Measurements from ENCODE around the gene ZNF385C. TPM values are rescaled to one million over a fixed set of nuclear protein-coding genes. Genes with fewer than 3 reads are reported as not detected.

Gene ZNF385C
- total and polyA plus RNA-seq, 4 donors: 0.03 to 0.19 (median 0.06) TPM; not detected in 1

DNA sequence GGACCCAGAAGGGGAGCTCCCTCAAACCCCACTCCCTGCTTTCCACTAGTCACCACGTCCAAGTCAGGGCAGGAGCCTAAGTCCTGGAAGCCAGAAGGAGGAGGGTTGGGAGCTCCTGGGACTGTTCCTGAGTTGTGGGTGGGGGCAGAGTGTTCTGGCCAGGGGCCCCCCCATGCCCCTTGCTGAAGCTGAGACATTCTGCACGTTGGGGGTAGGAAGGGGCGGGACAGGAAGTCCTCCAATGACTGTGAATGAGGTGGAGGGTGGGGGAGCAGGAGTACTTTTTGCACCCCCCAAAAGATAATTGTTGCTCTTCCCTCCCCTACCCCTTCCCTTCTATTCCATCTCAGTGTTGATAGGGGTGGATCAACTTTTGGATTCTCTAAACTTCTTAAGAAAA, 26.5 kb downstream of the ZNF385C start:
- no peak for DNase-seq (ENCODE audit: low spot score)
- H3K4me3 ChIP-seq (ENCODE audit: low read depth in 1 of 3, low read length in 3 of 3): peak overlapping the region in 1 of 3 donors; percentile 47
- no peak overlapping the region for H3K9ac ChIP-seq (ENCODE audit: low read depth in 1 of 2, low read length in 2 of 2)
- H3K27ac ChIP-seq (ENCODE audit: low read depth in 1 of 2, low read length in 2 of 2): no peak overlapping the region
- no peaks in the 10 kb centered on the region for H3K27me3 ChIP-seq (ENCODE audit: control insufficient read depth in 4 of 4, insufficient read depth in 4 of 4, low read length in 3 of 4)
- TF ChIP-seq JUND (IDR thresholded peaks at IDR 0.05) (no peak), TAF1 (conservative IDR thresholded peaks at IDR 0.05) (no peak), RAD21 (IDR thresholded peaks at IDR 0.05) (no peak), HNF4G (IDR thresholded peaks at IDR 0.05) (no peak), SP1 (IDR thresholded peaks at IDR 0.05) (no peak), NR2F2 (IDR thresholded peaks at IDR 0.05) (no peak), HNF4A (conservative IDR thresholded peaks at IDR 0.05) (no peak), YY1 (IDR thresholded peaks at IDR 0.05) (no peak), EGR1 (IDR thresholded peaks at IDR 0.05; ENCODE audit: low read depth in 2 of 2) (no peak)
- TF ChIP-seq, protein P1, sequence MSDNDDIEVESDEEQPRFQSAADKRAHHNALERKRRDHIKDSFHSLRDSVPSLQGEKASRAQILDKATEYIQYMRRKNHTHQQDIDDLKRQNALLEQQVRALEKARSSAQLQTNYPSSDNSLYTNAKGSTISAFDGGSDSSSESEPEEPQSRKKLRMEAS (IDR thresholded peaks at IDR 0.05): no peak
- TF ChIP-seq, protein P2, sequence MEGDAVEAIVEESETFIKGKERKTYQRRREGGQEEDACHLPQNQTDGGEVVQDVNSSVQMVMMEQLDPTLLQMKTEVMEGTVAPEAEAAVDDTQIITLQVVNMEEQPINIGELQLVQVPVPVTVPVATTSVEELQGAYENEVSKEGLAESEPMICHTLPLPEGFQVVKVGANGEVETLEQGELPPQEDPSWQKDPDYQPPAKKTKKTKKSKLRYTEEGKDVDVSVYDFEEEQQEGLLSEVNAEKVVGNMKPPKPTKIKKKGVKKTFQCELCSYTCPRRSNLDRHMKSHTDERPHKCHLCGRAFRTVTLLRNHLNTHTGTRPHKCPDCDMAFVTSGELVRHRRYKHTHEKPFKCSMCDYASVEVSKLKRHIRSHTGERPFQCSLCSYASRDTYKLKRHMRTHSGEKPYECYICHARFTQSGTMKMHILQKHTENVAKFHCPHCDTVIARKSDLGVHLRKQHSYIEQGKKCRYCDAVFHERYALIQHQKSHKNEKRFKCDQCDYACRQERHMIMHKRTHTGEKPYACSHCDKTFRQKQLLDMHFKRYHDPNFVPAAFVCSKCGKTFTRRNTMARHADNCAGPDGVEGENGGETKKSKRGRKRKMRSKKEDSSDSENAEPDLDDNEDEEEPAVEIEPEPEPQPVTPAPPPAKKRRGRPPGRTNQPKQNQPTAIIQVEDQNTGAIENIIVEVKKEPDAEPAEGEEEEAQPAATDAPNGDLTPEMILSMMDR (IDR thresholded peaks at IDR 0.05; ENCODE audit: low read depth, low read length, missing input control): no peak
- TF ChIP-seq, protein P3, sequence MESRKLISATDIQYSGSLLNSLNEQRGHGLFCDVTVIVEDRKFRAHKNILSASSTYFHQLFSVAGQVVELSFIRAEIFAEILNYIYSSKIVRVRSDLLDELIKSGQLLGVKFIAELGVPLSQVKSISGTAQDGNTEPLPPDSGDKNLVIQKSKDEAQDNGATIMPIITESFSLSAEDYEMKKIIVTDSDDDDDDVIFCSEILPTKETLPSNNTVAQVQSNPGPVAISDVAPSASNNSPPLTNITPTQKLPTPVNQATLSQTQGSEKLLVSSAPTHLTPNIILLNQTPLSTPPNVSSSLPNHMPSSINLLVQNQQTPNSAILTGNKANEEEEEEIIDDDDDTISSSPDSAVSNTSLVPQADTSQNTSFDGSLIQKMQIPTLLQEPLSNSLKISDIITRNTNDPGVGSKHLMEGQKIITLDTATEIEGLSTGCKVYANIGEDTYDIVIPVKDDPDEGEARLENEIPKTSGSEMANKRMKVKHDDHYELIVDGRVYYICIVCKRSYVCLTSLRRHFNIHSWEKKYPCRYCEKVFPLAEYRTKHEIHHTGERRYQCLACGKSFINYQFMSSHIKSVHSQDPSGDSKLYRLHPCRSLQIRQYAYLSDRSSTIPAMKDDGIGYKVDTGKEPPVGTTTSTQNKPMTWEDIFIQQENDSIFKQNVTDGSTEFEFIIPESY (IDR thresholded peaks at IDR 0.05): no peak
- no peaks in the 10 kb centered on the region for H3K36me3 ChIP-seq (ENCODE audit: control insufficient read depth in 4 of 4, insufficient read depth in 3 of 4, low read depth in 1 of 4, low read length in 3 of 4)
- peaks cover 3 to 8% (median 6%) of the 10 kb centered on the region in 4 donors for H3K4me1 ChIP-seq (ENCODE audit: control insufficient read depth in 4 of 4, insufficient read depth in 4 of 4, low read length in 3 of 4)
- WGBS: 34% methylated on average over 3 of the region's 3 CpGs
- no peaks in the 10 kb centered on the region for H3K9me3 ChIP-seq (ENCODE audit: control insufficient read depth in 4 of 4, low read length in 3 of 4)

DNA sequence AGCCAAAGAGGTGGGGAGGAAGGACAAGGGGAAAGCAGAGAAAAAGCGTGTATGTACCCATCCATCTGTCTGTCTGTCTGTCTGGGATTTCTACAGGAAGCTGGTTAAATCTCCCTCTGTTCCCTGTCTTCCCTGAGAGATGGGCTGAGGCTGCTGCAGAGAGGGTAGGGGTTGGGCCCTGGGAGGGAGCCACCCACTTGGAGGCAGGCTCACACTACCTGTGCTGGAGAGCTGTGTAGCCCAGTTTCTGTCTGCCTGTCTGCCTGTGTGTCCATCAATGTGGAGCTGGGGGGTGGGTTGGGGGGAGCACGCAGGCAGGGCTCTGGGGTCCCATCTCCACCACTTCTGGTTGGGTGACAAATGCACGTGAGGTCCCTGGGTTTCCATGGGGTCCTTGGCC, 29.3 kb downstream of the ZNF385C start:
- Histone ChIP-seq H3K9ac (ENCODE audit: low read depth in 1 of 2, low read length in 2 of 2) (no peak overlapping the region), H3K9me3 (ENCODE audit: control insufficient read depth in 4 of 4, low read length in 3 of 4) (no peaks in the 10 kb centered on the region), H3K4me1 (ENCODE audit: control insufficient read depth in 4 of 4, insufficient read depth in 4 of 4, low read length in 3 of 4) (peaks cover 3 to 8% (median 6%) of the 10 kb centered on the region in 4 donors), H3K4me3 (ENCODE audit: low read depth in 1 of 3, low read length in 3 of 3) (no peak overlapping the region), H3K27me3 (ENCODE audit: control insufficient read depth in 4 of 4, insufficient read depth in 4 of 4, low read length in 3 of 4) (no peaks in the 10 kb centered on the region), H3K36me3 (ENCODE audit: control insufficient read depth in 4 of 4, insufficient read depth in 3 of 4, low read depth in 1 of 4, low read length in 3 of 4) (no peaks in the 10 kb centered on the region), H3K27ac (ENCODE audit: low read depth in 1 of 2, low read length in 2 of 2) (no peak overlapping the region)
- WGBS: 82% methylated on average over 3 of the region's 3 CpGs
- DNase-seq (ENCODE audit: low spot score): no peak
- TF ChIP-seq, protein P2 (IDR thresholded peaks at IDR 0.05; ENCODE audit: low read depth, low read length, missing input control): no peak
- TF ChIP-seq HNF4A (conservative IDR thresholded peaks at IDR 0.05) (no peak), FOXA2 (IDR thresholded peaks at IDR 0.05) (no peak), RAD21 (IDR thresholded peaks at IDR 0.05) (no peak), YY1 (IDR thresholded peaks at IDR 0.05) (no peak), NR2F2 (IDR thresholded peaks at IDR 0.05) (no peak), TAF1 (conservative IDR thresholded peaks at IDR 0.05) (no peak), FOXA1 (IDR thresholded peaks at IDR 0.05) (no peak), GABPA (IDR thresholded peaks at IDR 0.05 in 1 of 2, conservative IDR thresholded peaks at IDR 0.05 in 1 of 2) (no peak), RXRA (IDR thresholded peaks at IDR 0.05) (no peak)
- TF ChIP-seq, protein P3 (IDR thresholded peaks at IDR 0.05): no peak
- TF ChIP-seq, protein P1 (IDR thresholded peaks at IDR 0.05): no peak
- TF ChIP-seq, protein P4, sequence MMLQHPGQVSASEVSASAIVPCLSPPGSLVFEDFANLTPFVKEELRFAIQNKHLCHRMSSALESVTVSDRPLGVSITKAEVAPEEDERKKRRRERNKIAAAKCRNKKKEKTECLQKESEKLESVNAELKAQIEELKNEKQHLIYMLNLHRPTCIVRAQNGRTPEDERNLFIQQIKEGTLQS (IDR thresholded peaks at IDR 0.05): no peak
- TF ChIP-seq, protein P5, sequence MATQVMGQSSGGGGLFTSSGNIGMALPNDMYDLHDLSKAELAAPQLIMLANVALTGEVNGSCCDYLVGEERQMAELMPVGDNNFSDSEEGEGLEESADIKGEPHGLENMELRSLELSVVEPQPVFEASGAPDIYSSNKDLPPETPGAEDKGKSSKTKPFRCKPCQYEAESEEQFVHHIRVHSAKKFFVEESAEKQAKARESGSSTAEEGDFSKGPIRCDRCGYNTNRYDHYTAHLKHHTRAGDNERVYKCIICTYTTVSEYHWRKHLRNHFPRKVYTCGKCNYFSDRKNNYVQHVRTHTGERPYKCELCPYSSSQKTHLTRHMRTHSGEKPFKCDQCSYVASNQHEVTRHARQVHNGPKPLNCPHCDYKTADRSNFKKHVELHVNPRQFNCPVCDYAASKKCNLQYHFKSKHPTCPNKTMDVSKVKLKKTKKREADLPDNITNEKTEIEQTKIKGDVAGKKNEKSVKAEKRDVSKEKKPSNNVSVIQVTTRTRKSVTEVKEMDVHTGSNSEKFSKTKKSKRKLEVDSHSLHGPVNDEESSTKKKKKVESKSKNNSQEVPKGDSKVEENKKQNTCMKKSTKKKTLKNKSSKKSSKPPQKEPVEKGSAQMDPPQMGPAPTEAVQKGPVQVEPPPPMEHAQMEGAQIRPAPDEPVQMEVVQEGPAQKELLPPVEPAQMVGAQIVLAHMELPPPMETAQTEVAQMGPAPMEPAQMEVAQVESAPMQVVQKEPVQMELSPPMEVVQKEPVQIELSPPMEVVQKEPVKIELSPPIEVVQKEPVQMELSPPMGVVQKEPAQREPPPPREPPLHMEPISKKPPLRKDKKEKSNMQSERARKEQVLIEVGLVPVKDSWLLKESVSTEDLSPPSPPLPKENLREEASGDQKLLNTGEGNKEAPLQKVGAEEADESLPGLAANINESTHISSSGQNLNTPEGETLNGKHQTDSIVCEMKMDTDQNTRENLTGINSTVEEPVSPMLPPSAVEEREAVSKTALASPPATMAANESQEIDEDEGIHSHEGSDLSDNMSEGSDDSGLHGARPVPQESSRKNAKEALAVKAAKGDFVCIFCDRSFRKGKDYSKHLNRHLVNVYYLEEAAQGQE (IDR thresholded peaks at IDR 0.05): no peak
